Raji (cell line): ENCODE measurements around the gene PHC3.

Experiments used
- POLR2A ChIP-seq: IDR thresholded peaks from 2 replicates; pipeline ENCODE4 v1.6.1; 2011; ENCODE audit warnings: low read depth, low read length, control low read depth; ENCODE audit not compliant: insufficient read depth

Gene PHC3

GRCh38 chr3:170107941-170108340 lies 73.6 kb downstream of the PHC3 start:
- no peak for TF ChIP-seq POLR2A

- TF ChIP-seq POLR2A, result no peak
Observed at GRCh38 chr3:170102431-170102830, 79.1 kb downstream of the PHC3 start.

GRCh38 chr3:170100944-170101343 lies 80.6 kb downstream of the PHC3 start:
- no peak for TF ChIP-seq POLR2A

GRCh38 chr3:170098753-170099152 lies 82.8 kb downstream of the PHC3 start:
- TF ChIP-seq POLR2A, result no peak

GRCh38 chr3:170096342-170096741 lies 85.2 kb downstream of the PHC3 start:
- no peak for TF ChIP-seq POLR2A

- no peak for TF ChIP-seq POLR2A
Observed at GRCh38 chr3:170095771-170096170, 85.8 kb downstream of the PHC3 start.

GRCh38 chr3:170092907-170093306 lies 88.6 kb downstream of the PHC3 start:
- no peak for TF ChIP-seq POLR2A

GRCh38 chr3:170090601-170090981 lies 90.9 kb downstream of the PHC3 start:
- TF ChIP-seq POLR2A, result no peak

- no peak for TF ChIP-seq POLR2A
Observed at GRCh38 chr3:170089862-170090600, 91.5 kb downstream of the PHC3 start.

GRCh38 chr3:170085396-170085795 lies 96.1 kb downstream of the PHC3 start:
- TF ChIP-seq POLR2A, result no peak

- TF ChIP-seq POLR2A, result no peak
Observed at GRCh38 chr3:170083343-170083742, 98.2 kb downstream of the PHC3 start.

GRCh38 chr3:170081079-170081741 lies 100.3 kb downstream of the PHC3 start:
- TF ChIP-seq POLR2A, result no peak

GRCh38 chr3:170080605-170081004 lies 100.9 kb downstream of the PHC3 start:
- TF ChIP-seq POLR2A, result no peak

GRCh38 chr3:170079536-170080165 lies 101.9 kb downstream of the PHC3 start:
- no peak for TF ChIP-seq POLR2A

- TF ChIP-seq POLR2A, result no peak
Observed at GRCh38 chr3:170078620-170079281, 102.8 kb downstream of the PHC3 start.

- TF ChIP-seq POLR2A, result no peak
Observed at GRCh38 chr3:170077361-170077760, 104.2 kb downstream of the PHC3 start.

- TF ChIP-seq POLR2A, result no peak
Observed at GRCh38 chr3:170076715-170077238, 104.8 kb downstream of the PHC3 start.
